GM08714 (cell line): ENCODE measurements around the gene TK1.

ENCODE experiments used
- H3K4me3 ChIP-seq: fragments of 200-500 bp; sonication (Bioruptor generic); 2 replicates; pipeline ENCODE4 v1.5.1; 2014; ENCODE audit warnings: mild to moderate bottlenecking, low read length, inconsistent platforms
- ZNF274 ChIP-seq: IDR thresholded peaks from 2 replicates; pipeline ENCODE4 v1.6.1; 2012; ENCODE audit warnings: mild to moderate bottlenecking, low read depth, low read length

TK1 gene

GRCh38 chr17:78163881-78164747, 22.7 kb downstream of the TK1 start:
- H3K4me3 ChIP-seq = no peak overlapping the region
- TF ChIP-seq ZNF274 = no peak

GRCh38 chr17:78159575-78160158, 27.2 kb downstream of the TK1 start:
- no peak for TF ChIP-seq ZNF274
- peak overlapping the region; percentile 17; the same call in 1 of the 2 replicates for H3K4me3 ChIP-seq

- TF ChIP-seq ZNF274 = no peak
- no peak overlapping the region; the same call in 1 of the 2 replicates for H3K4me3 ChIP-seq
Observed at GRCh38 chr17:78154903-78155811, 31.7 kb downstream of the TK1 start.

GRCh38 chr17:78151514-78152008, 35.3 kb downstream of the TK1 start:
- no peak overlapping the region for H3K4me3 ChIP-seq
- TF ChIP-seq ZNF274 = no peak

- no peak for TF ChIP-seq ZNF274
- H3K4me3 ChIP-seq = no peak overlapping the region
Observed at GRCh38 chr17:78148286-78149016, 38.4 kb downstream of the TK1 start.

GRCh38 chr17:78147315-78147998, 39.4 kb downstream of the TK1 start:
- H3K4me3 ChIP-seq = no peak overlapping the region
- TF ChIP-seq ZNF274 = no peak

- no peak for TF ChIP-seq ZNF274
- no peak overlapping the region for H3K4me3 ChIP-seq
Observed at GRCh38 chr17:78146881-78147280, 40.0 kb downstream of the TK1 start.

- no peak overlapping the region for H3K4me3 ChIP-seq
- TF ChIP-seq ZNF274 = no peak
Observed at GRCh38 chr17:78146471-78146869, 40.4 kb downstream of the TK1 start.

- no peak overlapping the region for H3K4me3 ChIP-seq
- no peak for TF ChIP-seq ZNF274
Observed at GRCh38 chr17:78144736-78145641, 41.9 kb downstream of the TK1 start.

- TF ChIP-seq ZNF274 = no peak
- H3K4me3 ChIP-seq = no peak overlapping the region
Observed at GRCh38 chr17:78144147-78144719, 42.6 kb downstream of the TK1 start.

- TF ChIP-seq ZNF274 = no peak
- no peak overlapping the region for H3K4me3 ChIP-seq
Observed at GRCh38 chr17:78143214-78144146, 43.4 kb downstream of the TK1 start.
